ENCODE results near the gene RUBCNL. TPM values are rescaled to one million over a fixed set of nuclear protein-coding genes. Genes with fewer than 3 reads are reported as not detected.

Gene RUBCNL
- total RNA-seq, 1 donor from 2014 or later, result 0.80 TPM

DNA sequence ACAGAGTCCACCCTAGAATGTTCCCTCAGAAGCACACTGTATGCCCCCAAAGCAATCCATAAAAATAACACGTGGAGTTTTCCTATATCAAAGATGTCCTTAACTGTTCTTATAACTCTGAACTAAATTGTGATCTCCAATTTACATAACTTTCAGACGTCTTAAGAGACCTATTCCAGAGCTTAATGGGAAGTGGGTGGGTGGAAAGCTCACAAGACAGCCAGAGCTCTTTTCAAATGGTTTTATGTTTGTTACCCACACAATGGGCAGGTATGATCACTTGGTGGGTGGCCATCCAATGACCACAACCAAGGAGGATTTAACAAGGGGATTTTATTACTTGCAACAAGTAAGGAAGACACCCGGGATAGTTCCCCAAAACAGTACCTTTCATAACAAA, 93.6 kb downstream of the RUBCNL start:
- H3K27ac ChIP-seq, result no peak overlapping the region
- no peaks in the 10 kb centered on the region for H4K20me1 ChIP-seq (ENCODE audit: low read depth)
- no peak overlapping the region for H2AFZ ChIP-seq (replicated peaks)
- Mint-ChIP-seq H3K4me1 (peaks cover 8% of the 10 kb centered on the region), H3K9me3 (no peaks in the 10 kb centered on the region), H3K27ac (no peak overlapping the region), H3K36me3 (no peaks in the 10 kb centered on the region), H3K27me3 (ENCODE audit: insufficient read depth, low read depth) (no peaks in the 10 kb centered on the region), H3K4me3 (no peak overlapping the region)
- no peaks in the 10 kb centered on the region for H3F3A ChIP-seq (ENCODE audit: low read depth)
- no peak overlapping the region for H3K4me3 ChIP-seq
- H3K79me2 ChIP-seq (ENCODE audit: low read depth), result no peaks in the 10 kb centered on the region
- no peaks in the 10 kb centered on the region for H3K36me3 ChIP-seq
- H3K4me1 ChIP-seq, result no peaks in the 10 kb centered on the region
- no peak for DNase-seq (ENCODE audit: low spot score)
- no peak for TF ChIP-seq EZH2 (IDR thresholded peaks at IDR 0.05)
- no peak for TF ChIP-seq CTCF (IDR thresholded peaks at IDR 0.05)
- no peak for TF ChIP-seq EZH2phosphoT487 (IDR thresholded peaks at IDR 0.05)
- H3K27me3 ChIP-seq, result no peaks in the 10 kb centered on the region
- no peaks in the 10 kb centered on the region for H3K9me3 ChIP-seq (ENCODE audit: low read depth)
- H3K4me2 ChIP-seq, result no peak overlapping the region
- H3K9ac ChIP-seq, result no peak overlapping the region

Small RNA genes within 50 kb of the gene (small RNA-seq; reads per million reads assigned to genes)
- gene RNU2-6P, result 21.0 reads per million, percentile 97 among the genes with 10 or more reads in this experiment
- not detected for gene RNU6-68P

Other genes starting within 250 kb of the RUBCNL start
- 0.34 and 2.2 TPM in 2 replicates for gene LCP1, start 205.1 kb downstream of the RUBCNL start, total RNA-seq (ENCODE audit: low replicate concordance)
- gene LRRC63, start 175.3 kb downstream of the RUBCNL start, total RNA-seq (ENCODE audit: low replicate concordance), result not detected in 2 replicates
- gene LRCH1, start 165.9 kb upstream of the RUBCNL start, total RNA-seq (ENCODE audit: low replicate concordance), result 2.9 and 3.3 TPM in 2 replicates